ENCODE data around the gene DHRS13. TPM values are rescaled to one million over a fixed set of nuclear protein-coding genes. Genes with fewer than 3 reads are reported as not detected.

The DHRS13 gene
- total RNA-seq, 2 experiments from 2014 or later: 29.2 to 29.3 TPM

- H3K4me1 Mint-ChIP-seq (ENCODE audit: low read depth): no peaks in the 10 kb centered on the region
- H3K4me3 Mint-ChIP-seq: no peak overlapping the region
- H3K9me3 Mint-ChIP-seq (ENCODE audit: insufficient read depth): no peaks in the 10 kb centered on the region
- ChIA-PET POLR2A (no interaction called here), CTCF (interaction anchor here (0.6 to 6.0 kb wide), 18 partner anchors 8 to 284 kb away, joined by 3 to 36 read pairs (median 4); partner anchors contain the start of genes DHRS13, FAM222B, PHF12 and TLCD1)
- no peak overlapping the region for H3K27ac Mint-ChIP-seq
- no peaks in the 10 kb centered on the region for H3K27me3 Mint-ChIP-seq (ENCODE audit: low read depth)
- peaks cover 84% of the 10 kb centered on the region for H3K36me3 Mint-ChIP-seq (ENCODE audit: low read depth)
- ATAC-seq (peak; percentile 74), DNase-seq (peak; percentile 54)
Observed at GRCh38 chr17:28916302-28916934, 13.5 kb upstream of the DHRS13 start.

GRCh38 chr17:28912938-28913333 is 10.1 kb upstream of the DHRS13 start:
- H3K9me3 Mint-ChIP-seq (ENCODE audit: insufficient read depth): no peaks in the 10 kb centered on the region
- no peak overlapping the region for H3K4me3 Mint-ChIP-seq
- peaks cover 80% of the 10 kb centered on the region for H3K36me3 Mint-ChIP-seq (ENCODE audit: low read depth)
- no peaks in the 10 kb centered on the region for H3K27me3 Mint-ChIP-seq (ENCODE audit: low read depth)
- ChIA-PET POLR2A (interaction anchor here (0.6 kb wide), 1 partner anchor 57 kb away, joined by 4 read pairs; no protein-coding TSS in a partner anchor), CTCF (interaction anchor here (1.2 to 2.4 kb wide), 8 partner anchors 11 to 186 kb away, joined by 4 to 11 read pairs (median 6); partner anchors contain the start of gene FLOT2)
- ATAC-seq: no peak
- DNase-seq: no peak
- no peaks in the 10 kb centered on the region for H3K4me1 Mint-ChIP-seq (ENCODE audit: low read depth)
- peak overlapping the region; percentile 18 for H3K27ac Mint-ChIP-seq

DNA sequence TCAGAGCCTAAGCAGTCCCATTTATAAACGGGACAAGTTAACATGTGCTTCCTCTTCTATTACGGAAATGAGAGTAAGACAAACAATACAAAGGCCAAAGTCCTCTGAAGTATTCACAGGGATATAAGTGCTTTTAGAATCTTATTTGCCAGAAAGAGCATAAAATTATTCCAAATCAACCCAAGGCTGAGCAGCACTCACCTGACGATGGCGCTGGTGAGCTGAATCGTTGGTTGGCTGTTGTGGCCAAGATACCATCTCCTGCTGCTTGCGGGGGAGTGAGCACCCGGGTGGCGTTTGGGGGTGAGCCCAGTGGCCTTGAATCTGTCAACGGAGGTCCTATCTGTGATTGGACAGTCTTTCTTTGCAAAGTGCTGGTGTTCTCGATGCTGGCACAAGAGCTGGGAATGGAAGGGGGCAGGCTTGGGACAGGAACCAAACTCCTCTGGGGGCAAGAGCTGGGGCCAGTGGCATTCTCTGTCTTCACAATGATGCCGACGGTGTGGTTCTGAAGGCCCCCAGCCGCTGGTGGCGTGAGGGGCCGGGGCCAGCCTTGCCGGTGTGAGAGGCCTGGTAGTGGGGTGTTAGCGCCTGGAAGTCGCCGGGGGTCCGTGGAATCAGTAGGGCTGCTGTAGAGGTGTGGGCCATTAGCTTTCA is 9.5 kb upstream of the DHRS13 start:
- no peak for ATAC-seq
- CTCF ChIA-PET: interaction anchor here (0.9 to 2.4 kb wide), 10 partner anchors 11 to 187 kb away, joined by 3 to 11 read pairs (median 4); partner anchors contain the start of gene FLOT2
- POLR2A ChIA-PET: interaction anchor here (0.6 kb wide), 1 partner anchor 57 kb away, joined by 4 read pairs; no protein-coding TSS in a partner anchor
- no peaks in the 10 kb centered on the region for H3K4me1 Mint-ChIP-seq (ENCODE audit: low read depth)
- no peak overlapping the region for H3K4me3 Mint-ChIP-seq
- H3K27me3 Mint-ChIP-seq (ENCODE audit: low read depth): no peaks in the 10 kb centered on the region
- no peak overlapping the region for H3K27ac Mint-ChIP-seq
- H3K36me3 Mint-ChIP-seq (ENCODE audit: low read depth): peaks cover 80% of the 10 kb centered on the region
- H3K9me3 Mint-ChIP-seq (ENCODE audit: insufficient read depth): no peaks in the 10 kb centered on the region
- DNase-seq: no peak

DNA sequence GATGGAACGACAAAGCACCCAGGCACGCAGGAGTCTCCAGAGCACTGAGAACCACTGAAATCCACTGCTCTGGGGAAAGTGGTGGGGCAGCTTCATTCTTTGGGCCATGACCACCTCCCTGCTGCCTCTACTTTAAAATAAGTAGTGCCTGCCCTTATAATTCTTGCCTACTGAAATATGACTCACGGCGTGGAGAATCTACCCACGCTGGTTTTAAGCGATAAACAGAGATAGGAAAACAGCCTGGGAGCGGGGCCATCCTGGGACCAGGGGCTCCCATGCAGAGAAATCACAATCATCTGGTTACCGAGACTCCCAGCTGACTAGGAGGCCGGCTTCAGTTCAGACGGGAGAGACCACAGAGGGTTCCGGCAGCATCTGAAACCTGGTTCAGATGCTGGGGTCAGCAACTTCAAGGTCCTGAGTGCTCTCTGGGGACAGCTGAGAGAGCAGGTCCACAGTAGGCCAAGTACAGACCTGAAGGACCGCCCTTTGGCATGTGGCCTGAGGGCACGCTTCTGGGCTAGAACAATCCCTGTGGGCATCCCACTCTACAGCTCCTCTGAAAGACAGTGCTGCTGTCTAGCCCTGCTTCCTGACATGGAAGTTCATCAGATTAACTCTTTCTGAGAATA is 8.6 kb upstream of the DHRS13 start:
- POLR2A ChIA-PET: no interaction called here
- ATAC-seq (no peak), DNase-seq (no peak)
- Mint-ChIP-seq H3K4me1 (ENCODE audit: low read depth) (no peaks in the 10 kb centered on the region), H3K36me3 (ENCODE audit: low read depth) (peaks cover 81% of the 10 kb centered on the region), H3K27ac (no peak overlapping the region), H3K4me3 (no peak overlapping the region), H3K9me3 (ENCODE audit: insufficient read depth) (no peaks in the 10 kb centered on the region), H3K27me3 (ENCODE audit: low read depth) (no peaks in the 10 kb centered on the region)
- CTCF ChIA-PET: interaction anchor here (0.9 to 5.5 kb wide), 11 partner anchors 10 to 186 kb away, joined by 3 to 44 read pairs (median 8); partner anchors contain the start of gene FLOT2

DNA sequence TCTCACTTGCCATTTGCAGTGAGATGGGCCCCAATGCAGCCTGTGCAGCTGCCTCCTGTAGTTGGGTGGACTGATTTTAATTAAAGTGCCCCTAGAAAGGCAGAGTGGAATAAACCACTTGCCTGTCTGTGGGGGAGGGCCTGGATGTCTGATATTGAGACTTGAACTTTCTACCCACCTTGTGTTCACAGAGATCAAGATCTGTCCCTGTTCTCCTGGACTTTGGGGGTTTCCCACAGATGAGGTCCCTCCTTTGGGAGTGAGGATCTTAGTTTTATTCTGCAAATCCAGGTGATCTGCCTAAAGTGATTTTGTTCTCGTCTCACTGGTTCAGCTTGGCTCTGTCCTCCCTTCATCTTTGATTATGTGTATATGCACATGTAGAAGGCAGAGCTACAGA is 7.7 kb upstream of the DHRS13 start:
- no peak for ATAC-seq
- Mint-ChIP-seq H3K36me3 (ENCODE audit: low read depth) (peaks cover 74% of the 10 kb centered on the region), H3K27me3 (ENCODE audit: low read depth) (no peaks in the 10 kb centered on the region), H3K27ac (no peak overlapping the region), H3K4me1 (ENCODE audit: low read depth) (no peaks in the 10 kb centered on the region), H3K4me3 (no peak overlapping the region), H3K9me3 (ENCODE audit: insufficient read depth) (no peaks in the 10 kb centered on the region)
- ChIA-PET POLR2A (interaction anchor here (1.2 kb wide), 1 partner anchor 9 kb away, joined by 3 read pairs; no protein-coding TSS in a partner anchor), CTCF (interaction anchor here (0.7 to 5.5 kb wide), 9 partner anchors 8 to 183 kb away, joined by 3 to 44 read pairs (median 5); partner anchors contain the start of genes PHF12 and TLCD1)
- no peak for DNase-seq

- ChIA-PET POLR2A (no interaction called here), CTCF (interaction anchor here (1.0 to 5.5 kb wide), 12 partner anchors 8 to 209 kb away, joined by 3 to 44 read pairs (median 4); partner anchors contain the start of gene TLCD1)
- no peak overlapping the region for H3K4me3 Mint-ChIP-seq
- H3K27ac Mint-ChIP-seq: no peak overlapping the region
- no peaks in the 10 kb centered on the region for H3K9me3 Mint-ChIP-seq (ENCODE audit: insufficient read depth)
- H3K4me1 Mint-ChIP-seq (ENCODE audit: low read depth): no peaks in the 10 kb centered on the region
- no peak for ATAC-seq
- no peak for DNase-seq
- H3K27me3 Mint-ChIP-seq (ENCODE audit: low read depth): no peaks in the 10 kb centered on the region
- H3K36me3 Mint-ChIP-seq (ENCODE audit: low read depth): peaks cover 64% of the 10 kb centered on the region
Observed at GRCh38 chr17:28908640-28909167, 5.8 kb upstream of the DHRS13 start.

GRCh38 chr17:28907709-28908475 is 5.0 kb upstream of the DHRS13 start:
- no peak for DNase-seq
- no peak overlapping the region for H3K4me3 Mint-ChIP-seq
- peaks cover 56% of the 10 kb centered on the region for H3K36me3 Mint-ChIP-seq (ENCODE audit: low read depth)
- peaks cover 7% of the 10 kb centered on the region for H3K4me1 Mint-ChIP-seq (ENCODE audit: low read depth)
- H3K9me3 Mint-ChIP-seq (ENCODE audit: insufficient read depth): no peaks in the 10 kb centered on the region
- ChIA-PET CTCF (interaction anchor here (0.8 to 5.5 kb wide), 10 partner anchors 9 to 181 kb away, joined by 3 to 44 read pairs (median 4); partner anchors contain the start of genes FLOT2 and TLCD1), POLR2A (interaction anchor here (0.6 kb wide), 1 partner anchor 123 kb away, joined by 3 read pairs; no protein-coding TSS in a partner anchor)
- ATAC-seq: no peak
- no peaks in the 10 kb centered on the region for H3K27me3 Mint-ChIP-seq (ENCODE audit: low read depth)
- H3K27ac Mint-ChIP-seq: no peak overlapping the region

DNA sequence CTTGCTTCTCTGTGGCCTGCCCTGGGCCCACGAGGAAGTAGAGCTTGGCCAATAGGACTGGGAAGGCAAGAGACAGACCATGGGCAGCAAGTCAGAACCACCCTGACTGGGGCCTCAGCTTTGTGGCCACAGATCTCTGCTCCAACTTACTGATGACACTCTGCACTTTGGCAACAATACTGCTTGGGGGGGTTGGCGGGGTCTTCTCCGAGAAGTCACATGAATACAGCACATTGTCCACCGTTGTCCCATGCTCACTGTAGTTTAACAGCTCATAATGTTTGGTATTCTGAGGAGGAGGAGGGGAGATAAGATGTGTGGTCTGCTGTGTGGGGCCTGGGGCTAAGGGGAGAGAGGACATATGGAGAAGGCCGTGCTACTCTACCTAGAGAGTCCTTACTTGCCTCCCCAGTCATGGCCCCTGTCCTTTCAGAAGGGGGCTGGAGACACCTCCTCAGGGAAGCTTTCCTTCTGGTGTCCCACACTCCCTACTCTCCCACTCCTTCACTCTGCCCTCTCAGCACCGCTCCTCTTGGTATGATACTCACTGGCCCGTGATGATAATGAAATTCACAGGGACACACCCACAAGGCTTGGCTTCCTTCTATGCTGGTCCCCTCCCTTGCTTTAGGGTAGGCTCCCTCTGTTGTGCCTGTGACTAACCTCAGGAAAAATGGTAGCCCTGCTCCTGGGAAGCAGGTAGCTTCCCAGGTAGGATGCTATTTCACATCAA is 4.0 kb upstream of the DHRS13 start:
- CTCF ChIA-PET: interaction anchor here (1.3 to 5.5 kb wide), 7 partner anchors 10 to 180 kb away, joined by 4 to 44 read pairs (median 5); partner anchors contain the start of gene TLCD1
- no peaks in the 10 kb centered on the region for H3K9me3 Mint-ChIP-seq (ENCODE audit: insufficient read depth)
- H3K36me3 Mint-ChIP-seq (ENCODE audit: low read depth): peaks cover 50% of the 10 kb centered on the region
- DNase-seq: no peak
- H3K27ac Mint-ChIP-seq: peak overlapping the region; percentile 40
- no peak overlapping the region for H3K4me3 Mint-ChIP-seq
- ATAC-seq: no peak
- H3K27me3 Mint-ChIP-seq (ENCODE audit: low read depth): no peaks in the 10 kb centered on the region
- POLR2A ChIA-PET: interaction anchor here (0.8 to 0.9 kb wide), 2 partner anchors 11 to 14 kb away, joined by 3 read pairs; no protein-coding TSS in a partner anchor
- peaks cover 10% of the 10 kb centered on the region for H3K4me1 Mint-ChIP-seq (ENCODE audit: low read depth)

DNA sequence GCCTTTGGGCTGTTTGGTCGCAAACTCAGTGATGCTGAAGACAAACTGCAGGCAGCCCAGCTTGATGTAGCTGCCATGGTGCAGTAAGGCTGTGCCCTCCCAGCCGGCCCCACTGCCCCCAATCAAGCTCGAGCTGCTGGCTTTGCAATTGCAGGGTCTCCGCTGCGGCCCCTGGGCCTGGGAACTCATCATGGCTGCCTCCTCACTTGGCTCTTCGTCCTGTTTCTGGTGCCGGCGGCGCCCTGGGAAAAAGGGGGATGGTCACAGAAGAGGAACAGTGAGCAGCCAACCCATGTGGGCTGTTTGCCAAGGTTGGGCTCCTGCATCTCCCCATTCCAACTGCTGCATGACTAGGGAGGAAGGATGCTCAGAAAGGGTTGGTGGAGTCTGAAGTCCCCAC is 3.4 kb upstream of the DHRS13 start:
- H3K27ac Mint-ChIP-seq: peak overlapping the region; percentile 40
- no peak overlapping the region for H3K4me3 Mint-ChIP-seq
- no peaks in the 10 kb centered on the region for H3K27me3 Mint-ChIP-seq (ENCODE audit: low read depth)
- H3K36me3 Mint-ChIP-seq (ENCODE audit: low read depth): peaks cover 50% of the 10 kb centered on the region
- H3K9me3 Mint-ChIP-seq (ENCODE audit: insufficient read depth): no peaks in the 10 kb centered on the region
- no peak for DNase-seq
- CTCF ChIA-PET: interaction anchor here (1.0 to 5.5 kb wide), 3 partner anchors 14 to 142 kb away, joined by 3 to 44 read pairs (median 4); no protein-coding TSS in a partner anchor
- ATAC-seq: no peak
- H3K4me1 Mint-ChIP-seq (ENCODE audit: low read depth): peaks cover 15% of the 10 kb centered on the region
- POLR2A ChIA-PET: interaction anchor here (0.8 kb wide), 1 partner anchor 12 kb away, joined by 3 read pairs; no protein-coding TSS in a partner anchor

DNA sequence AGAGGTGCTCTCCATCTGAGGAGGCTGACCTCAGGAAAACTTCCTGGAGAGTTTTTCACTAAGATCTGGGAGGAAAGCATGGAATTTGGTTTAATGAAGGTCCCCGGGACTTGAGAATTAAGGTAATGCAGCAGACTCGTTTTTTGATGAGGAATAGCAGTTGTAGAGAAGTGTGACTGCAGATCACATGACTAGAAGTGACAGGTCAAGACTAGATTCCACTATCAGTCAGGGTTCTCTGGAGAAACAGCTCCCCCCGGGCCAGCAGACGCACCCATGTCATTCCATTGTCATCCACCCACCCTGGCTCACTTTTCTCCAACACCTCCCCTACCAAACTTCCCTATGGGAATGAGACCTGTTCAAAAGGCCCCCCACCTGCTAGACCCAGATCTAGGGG is 1.9 kb upstream of the DHRS13 start:
- no peak for ATAC-seq
- POLR2A ChIA-PET: no interaction called here
- no peak for DNase-seq
- no peak overlapping the region for H3K4me3 Mint-ChIP-seq
- no peaks in the 10 kb centered on the region for H3K27me3 Mint-ChIP-seq (ENCODE audit: low read depth)
- H3K9me3 Mint-ChIP-seq (ENCODE audit: insufficient read depth): no peaks in the 10 kb centered on the region
- CTCF ChIA-PET: interaction anchor here (1.1 to 4.8 kb wide), 5 partner anchors 11 to 177 kb away, joined by 3 to 41 read pairs (median 25); partner anchors contain the start of genes NEK8 and TLCD1
- H3K36me3 Mint-ChIP-seq (ENCODE audit: low read depth): peaks cover 47% of the 10 kb centered on the region
- peaks cover 25% of the 10 kb centered on the region for H3K4me1 Mint-ChIP-seq (ENCODE audit: low read depth)
- H3K27ac Mint-ChIP-seq: no peak overlapping the region

All from activated CD8-positive, alpha-beta T cell treated with anti-CD3 and anti-CD28 coated beads, Interleukin-2, amount 10 ng/mL, durations not matched to agents 7 days and 5 days (primary cell).